ENCODE measurements around the gene MACROD2.
"Not testable (repeated sequence)": the region's sequence is repeated elsewhere in the genome, so short reads cannot be mapped to it uniquely, and the experiment has no call there.

Gene MACROD2

GRCh38 chr20:15977758-15978157 lies 1982.4 kb downstream of the MACROD2 start:
- DNase-seq, result no peak

GRCh38 chr20:15985494-15986368 lies 1990.4 kb downstream of the MACROD2 start:
- not testable (repeated sequence) for DNase-seq

GRCh38 chr20:15986690-15987089 lies 1991.4 kb downstream of the MACROD2 start:
- DNase-seq, result no peak

DNA sequence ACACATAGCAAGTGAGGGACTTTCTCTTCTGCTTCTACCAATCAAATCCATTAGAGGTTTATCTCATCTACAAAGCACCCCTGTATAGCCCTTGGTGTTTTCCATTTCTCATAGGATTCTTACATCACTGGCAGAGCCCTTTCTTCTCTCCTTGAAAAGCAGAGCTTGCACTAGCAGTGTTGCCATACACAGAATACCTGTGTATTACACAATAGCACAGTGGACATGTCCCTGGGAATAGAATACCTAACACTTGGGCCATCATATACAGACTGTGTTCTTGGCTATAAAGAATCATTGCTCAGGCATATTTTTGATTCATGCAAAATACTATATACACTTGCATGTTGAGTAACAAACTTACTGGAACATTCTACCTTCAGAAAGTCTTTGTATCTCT lies 1996.0 kb downstream of the MACROD2 start:
- no peak for DNase-seq

DNA sequence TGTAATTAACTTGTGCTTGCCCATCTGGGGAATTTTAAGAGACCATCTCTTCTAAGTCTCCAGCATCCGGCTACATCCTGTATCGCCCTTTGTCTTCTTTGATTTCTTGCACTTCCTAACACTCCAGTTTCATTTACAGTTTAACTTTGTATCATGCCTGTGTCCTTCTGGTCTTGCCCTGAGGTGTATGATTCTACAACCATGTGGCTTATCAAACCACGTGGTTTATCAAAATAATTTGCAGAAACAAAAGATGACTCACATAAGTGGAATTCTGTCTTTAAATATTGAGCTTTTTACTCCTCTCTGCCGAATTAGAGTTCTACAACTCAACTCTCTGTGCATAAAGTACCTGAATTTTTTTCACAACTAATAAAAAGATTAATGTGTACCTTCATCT lies 1997.2 kb downstream of the MACROD2 start:
- no peak for DNase-seq

DNA sequence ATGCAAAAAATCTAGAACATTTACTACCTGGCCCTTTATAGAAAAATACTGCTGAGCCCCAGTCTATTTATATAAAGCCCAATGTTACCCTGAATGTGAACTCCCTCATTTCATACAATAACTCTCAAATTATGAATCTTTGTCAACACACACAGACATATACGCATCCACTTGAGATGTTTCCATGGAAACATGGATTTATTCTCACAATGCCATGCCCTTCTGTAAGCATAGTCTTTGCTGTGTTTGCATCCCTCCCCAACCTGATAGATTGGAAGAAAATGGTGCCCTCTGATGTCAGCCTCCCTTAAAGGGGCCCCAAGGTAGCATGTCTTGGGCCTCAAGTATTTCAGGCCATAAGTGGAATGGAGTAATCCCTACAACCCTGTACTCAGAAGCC lies 2004.8 kb downstream of the MACROD2 start:
- DNase-seq, result no peak

- DNase-seq, result no peak
Observed at GRCh38 chr20:16001286-16001685, 2006.0 kb downstream of the MACROD2 start.

GRCh38 chr20:16003310-16003709 lies 2008.0 kb downstream of the MACROD2 start:
- DNase-seq, result no peak

- DNase-seq, result no peak
Observed at GRCh38 chr20:16004108-16004854, 2009.0 kb downstream of the MACROD2 start.

- DNase-seq, result no peak
Observed at GRCh38 chr20:16005021-16005914, 2010.0 kb downstream of the MACROD2 start.

GRCh38 chr20:16005915-16006493 lies 2010.7 kb downstream of the MACROD2 start:
- no peak for DNase-seq

GRCh38 chr20:16007164-16007563 lies 2011.8 kb downstream of the MACROD2 start:
- DNase-seq, result no peak

- no peak for DNase-seq
Observed at GRCh38 chr20:16007962-16008361, 2012.6 kb downstream of the MACROD2 start.

- DNase-seq, result no peak
Observed at GRCh38 chr20:16011056-16011455, 2015.7 kb downstream of the MACROD2 start.

DNA sequence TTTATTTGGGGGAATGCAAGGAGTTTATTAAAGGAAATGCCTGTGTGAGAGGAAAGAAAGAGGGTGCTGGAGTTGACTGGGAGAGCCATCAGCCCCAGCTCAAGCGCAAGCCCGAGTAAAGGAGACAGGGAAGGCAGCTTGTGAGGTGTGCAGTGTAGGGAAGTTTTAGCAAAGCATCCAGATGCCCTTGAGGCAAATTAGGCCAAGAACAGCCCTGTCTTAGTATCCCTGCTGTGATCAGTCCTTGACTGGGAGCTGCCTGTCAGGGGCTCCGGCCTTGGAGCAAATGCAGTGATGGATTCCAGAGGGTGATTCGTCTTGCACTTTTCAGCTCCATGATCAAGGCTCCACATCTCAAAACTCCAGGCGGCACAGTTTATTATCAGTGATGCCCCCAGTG lies 2016.2 kb downstream of the MACROD2 start:
- no peak for DNase-seq

GRCh38 chr20:16012934-16013333 lies 2017.6 kb downstream of the MACROD2 start:
- not testable (repeated sequence) for DNase-seq

DNA sequence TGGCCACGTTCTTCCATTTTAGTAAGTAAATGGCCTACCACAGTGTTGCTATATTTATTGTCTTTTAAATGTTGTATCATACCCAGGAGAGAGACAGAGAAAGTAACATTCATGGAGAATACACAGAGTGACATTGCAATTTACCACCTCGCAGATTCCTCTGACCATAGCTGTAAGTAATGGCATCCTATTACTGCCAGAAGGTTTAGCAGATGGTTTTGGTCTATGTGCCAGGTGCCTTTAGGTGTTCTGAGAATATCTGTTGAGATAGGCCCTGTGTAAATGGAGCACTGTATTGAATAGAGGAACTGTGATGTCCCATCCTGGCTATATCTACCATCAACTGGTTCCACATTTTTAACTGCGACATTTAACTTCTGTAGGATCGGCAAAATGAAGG lies 2018.3 kb downstream of the MACROD2 start:
- DNase-seq, result no peak

DNA sequence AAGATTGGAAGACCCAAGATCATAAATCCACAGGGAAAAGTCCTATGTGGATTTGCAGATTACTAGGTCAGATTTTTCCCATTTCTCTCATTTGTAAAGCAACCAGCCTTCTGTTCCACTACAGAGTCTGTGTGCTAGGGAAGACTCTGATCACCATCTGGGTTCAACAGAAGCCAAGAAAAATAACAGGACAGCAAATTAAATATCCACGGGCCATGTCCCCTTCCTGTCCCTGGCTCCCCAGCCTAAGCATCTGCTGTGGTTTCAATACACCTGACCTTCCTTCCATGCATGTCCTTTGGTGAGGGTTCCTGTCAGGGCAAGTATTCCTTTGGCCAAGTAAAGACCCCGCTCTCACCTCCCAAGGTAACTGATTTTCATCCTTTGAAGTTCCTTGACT lies 2019.1 kb downstream of the MACROD2 start:
- no peak for DNase-seq

DNA sequence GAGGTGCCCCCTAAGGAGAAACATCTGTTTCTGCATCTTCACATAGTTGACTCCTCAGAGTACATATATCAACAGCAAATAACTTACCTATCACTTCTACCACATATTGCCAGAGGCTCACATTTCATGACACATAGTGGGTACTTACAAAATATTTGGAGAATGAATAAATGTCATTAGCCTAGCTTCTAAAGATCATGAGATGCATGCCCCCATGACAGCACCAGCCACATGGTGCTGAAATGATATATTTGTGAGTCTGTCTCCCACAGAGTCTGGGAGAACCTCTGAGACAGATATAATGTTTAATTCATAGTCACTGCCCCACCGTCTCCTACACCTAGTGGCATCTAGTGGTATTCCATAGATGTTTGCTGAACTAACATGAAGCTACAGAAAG lies 2022.3 kb downstream of the MACROD2 start:
- no peak for DNase-seq

DNA sequence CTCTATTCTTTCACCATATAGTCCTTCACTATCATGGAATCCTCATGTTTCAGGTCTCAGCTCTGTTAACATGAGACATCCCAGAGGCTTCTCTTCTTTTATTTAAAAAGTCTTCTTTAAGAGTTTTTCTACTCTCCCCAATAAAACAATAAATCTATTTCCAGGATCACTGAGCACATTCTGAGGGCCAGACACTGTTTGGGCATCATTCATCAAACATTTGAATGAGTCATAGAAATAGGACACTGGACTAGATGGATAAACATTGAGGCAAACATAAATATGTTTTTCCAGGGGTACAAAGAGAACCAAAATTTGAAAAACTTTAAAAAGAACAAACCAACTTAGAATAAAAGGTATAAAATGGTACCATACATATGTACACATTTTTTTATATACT lies 2023.6 kb downstream of the MACROD2 start:
- DNase-seq, result no peak

DNA sequence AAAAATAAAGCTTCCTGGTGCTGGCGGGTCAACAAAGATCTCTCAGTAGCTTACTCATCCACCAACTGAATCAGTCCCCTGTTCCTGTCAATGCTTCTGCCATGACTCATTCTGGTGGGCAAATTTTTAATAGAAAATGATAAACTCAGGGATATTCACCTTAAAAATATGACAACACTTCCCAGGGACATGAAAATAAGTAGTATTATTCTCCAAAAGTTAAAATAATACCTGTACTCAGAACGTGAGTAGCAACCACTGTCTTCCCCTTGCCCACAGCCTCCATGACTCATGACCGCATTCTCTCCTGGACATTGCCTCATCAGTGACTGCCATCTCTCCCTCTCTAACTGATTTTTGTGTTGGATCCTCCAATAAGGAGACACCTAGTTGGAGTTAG lies 2025.7 kb downstream of the MACROD2 start:
- no peak for DNase-seq

DNA sequence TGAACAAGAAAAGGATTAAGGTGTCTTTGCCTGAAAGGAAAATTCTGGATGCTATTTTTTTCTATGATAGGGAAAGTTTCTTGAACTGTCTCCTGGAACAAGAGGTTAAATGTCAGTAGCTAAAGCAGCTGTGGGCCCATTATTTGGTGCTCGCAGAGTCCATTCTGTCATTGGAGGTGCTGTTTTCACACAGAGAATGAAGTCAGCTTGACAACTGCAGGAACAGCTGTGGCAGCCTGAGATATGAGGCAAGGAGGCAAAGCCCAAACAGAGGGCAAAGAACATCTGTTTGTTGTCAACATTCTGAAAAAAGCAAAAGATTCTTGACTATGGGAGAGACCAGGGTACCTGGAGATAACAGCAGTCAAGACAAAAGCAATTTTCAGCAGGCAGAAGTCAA lies 2029.8 kb downstream of the MACROD2 start:
- no peak for DNase-seq

GRCh38 chr20:16027686-16028085 lies 2032.4 kb downstream of the MACROD2 start:
- DNase-seq, result no peak
